Esophagus (tissue), 2 donors: ENCODE measurements around the gene ANTKMT. TPM values are rescaled to one million over a fixed set of nuclear protein-coding genes. Genes with fewer than 3 reads are reported as not detected.
"Not testable (repeated sequence)": the region's sequence is repeated elsewhere in the genome, so short reads cannot be mapped to it uniquely, and the experiment has no call there.

Experiments used
- H3K27ac ChIP-seq, 2 donors: one replicate each; pipeline ENCODE4 v1.5.1; 2013; ENCODE audit warnings: low read depth in 2 of 2, mild to moderate bottlenecking in 2 of 2, inconsistent platforms in 1 of 2, low read length in 1 of 2, moderate library complexity in 1 of 2
- H3K27me3 ChIP-seq, 2 donors: one replicate each; pipeline ENCODE4 v1.6.1; 2013; ENCODE audit warnings: low read length in 2 of 2, control low read depth in 1 of 2, mild to moderate bottlenecking in 1 of 2; ENCODE audit not compliant: insufficient read depth in 2 of 2, control insufficient read depth in 1 of 2
- H3K36me3 ChIP-seq, 2 donors: one replicate each; pipeline ENCODE4 v1.6.1; 2013; ENCODE audit warnings: low read length in 1 of 2; ENCODE audit not compliant: control insufficient read depth in 2 of 2, insufficient read depth in 2 of 2
- H3K4me1 ChIP-seq, 2 donors: one replicate each; pipeline ENCODE4 v1.6.1; 2013; ENCODE audit warnings: low read length in 1 of 2; ENCODE audit not compliant: control insufficient read depth in 2 of 2, insufficient read depth in 2 of 2
- H3K4me3 ChIP-seq, 2 donors: one replicate each; pipeline ENCODE4 v1.5.1; 2013; ENCODE audit warnings: low read length in 2 of 2, mild to moderate bottlenecking in 2 of 2, low read depth in 1 of 2, moderate library complexity in 1 of 2
- H3K9me3 ChIP-seq, 2 donors: one replicate each; pipeline ENCODE4 v1.6.1; 2013; ENCODE audit warnings: mild to moderate bottlenecking in 2 of 2, low read depth in 1 of 2, low read length in 1 of 2, moderate library complexity in 1 of 2; ENCODE audit not compliant: control insufficient read depth in 2 of 2, insufficient read depth in 1 of 2
- WGBS, 2 donors: extraction: QIAGEN DNeasy Blood & Tissue Kit; methylation state at CpG; one replicate each; pipeline ENCODE4 v1.1.7; 2013; 5-methylcytosine and 5-hydroxymethylcytosine counted together
- polyA plus RNA-seq, 2 donors: library from polyadenylated mRNA; stranded (reverse); fragments of 200-250 nt; gene quantifications; one replicate each; pipeline ENCODE4 v1.2.3, GENCODE V29; 2013
- donor health status: healthy with polysubstance abuse.
- donor health status: Bipolar disorder and iron deficiency.

Gene ANTKMT
- polyA plus RNA-seq, 2 donors, result 17.9 to 22.4 TPM

GRCh38 chr16:689175-689897 lies 31.6 kb upstream of the ANTKMT start:
- Histone ChIP-seq H3K27me3 (no peaks in the 10 kb centered on the region), H3K4me3 (peak overlapping the region; percentile 83 to 86), H3K36me3 (peaks cover 4 to 18% of the 10 kb centered on the region in 2 donors), H3K27ac (peak overlapping the region; percentile 88 to 90), H3K4me1 (peaks cover 7 to 38% of the 10 kb centered on the region in 2 donors), H3K9me3 (no peaks in the 10 kb centered on the region)
- WGBS, 2 donors, result 77 to 79% methylated on average over 26 of the region's 26 CpGs

GRCh38 chr16:691242-691641 lies 29.7 kb upstream of the ANTKMT start:
- Histone ChIP-seq H3K27ac (peak overlapping the region; percentile 75 to 90), H3K36me3 (peaks cover 4 to 11% of the 10 kb centered on the region in 2 donors), H3K4me1 (peaks cover 5 to 34% of the 10 kb centered on the region in 2 donors)
- H3K27me3 ChIP-seq, H3K4me3 ChIP-seq, H3K9me3 ChIP-seq: not testable (repeated sequence)
- 64 to 71% methylated on average over 16 of the region's 16 CpGs for WGBS, 2 donors

GRCh38 chr16:692356-693108 lies 28.4 kb upstream of the ANTKMT start:
- H3K4me3 ChIP-seq, result no peak overlapping the region
- H3K27me3 ChIP-seq, result no peaks in the 10 kb centered on the region
- peak overlapping the region; percentile 84 to 91 for H3K27ac ChIP-seq
- H3K9me3 ChIP-seq, result no peaks in the 10 kb centered on the region
- 64 to 66% methylated on average over 10 of the region's 10 CpGs for WGBS, 2 donors
- peaks cover 0 to 3% of the 10 kb centered on the region in 2 donors for H3K36me3 ChIP-seq
- peaks cover 5 to 31% of the 10 kb centered on the region in 2 donors for H3K4me1 ChIP-seq

- 43 to 45% methylated on average over 22 of the region's 22 CpGs for WGBS, 2 donors
- Histone ChIP-seq H3K36me3 (no peaks in the 10 kb centered on the region), H3K27ac (peak overlapping the region; percentile 84 to 91), H3K4me1 (peaks cover 5 to 31% of the 10 kb centered on the region in 2 donors), H3K9me3 (no peaks in the 10 kb centered on the region), H3K4me3 (no peak overlapping the region), H3K27me3 (no peaks in the 10 kb centered on the region)
Observed at GRCh38 chr16:693364-693763, 27.6 kb upstream of the ANTKMT start.

GRCh38 chr16:693766-694165 lies 27.2 kb upstream of the ANTKMT start:
- Histone ChIP-seq H3K36me3 (no peaks in the 10 kb centered on the region), H3K4me3 (peak overlapping the region; percentile 23 to 46), H3K27me3 (no peaks in the 10 kb centered on the region), H3K4me1 (peaks cover 5 to 29% of the 10 kb centered on the region in 2 donors), H3K27ac (peak overlapping the region; percentile 84 to 91), H3K9me3 (no peaks in the 10 kb centered on the region)
- 18 to 34% methylated on average over 19 to 37 of the region's 37 CpGs for WGBS, 2 donors

GRCh38 chr16:694187-694862 lies 26.6 kb upstream of the ANTKMT start:
- H3K4me1 ChIP-seq, result peaks cover 2 to 23% of the 10 kb centered on the region in 2 donors
- no peaks in the 10 kb centered on the region for H3K9me3 ChIP-seq
- no peaks in the 10 kb centered on the region for H3K36me3 ChIP-seq
- WGBS, 2 donors, result 4 to 7% methylated on average over 38 to 64 of the region's 64 CpGs
- peak overlapping the region; percentile 46 to 59 for H3K4me3 ChIP-seq
- H3K27ac ChIP-seq, result peak overlapping the region; percentile 84 to 91
- no peaks in the 10 kb centered on the region for H3K27me3 ChIP-seq

- peak overlapping the region; percentile 84 to 91 for H3K27ac ChIP-seq
- H3K4me1 ChIP-seq, result peaks cover 0 to 17% of the 10 kb centered on the region in 2 donors
- peak overlapping the region; percentile 46 to 59 for H3K4me3 ChIP-seq
- WGBS, 2 donors, result 0 to 2% methylated on average over 28 to 37 of the region's 37 CpGs
- no peaks in the 10 kb centered on the region for H3K9me3 ChIP-seq
- H3K27me3 ChIP-seq, result no peaks in the 10 kb centered on the region
- H3K36me3 ChIP-seq, result no peaks in the 10 kb centered on the region
Observed at GRCh38 chr16:694863-695354, 26.0 kb upstream of the ANTKMT start.

GRCh38 chr16:695355-696089 lies 25.4 kb upstream of the ANTKMT start:
- H3K9me3 ChIP-seq, result no peaks in the 10 kb centered on the region
- H3K36me3 ChIP-seq, result no peaks in the 10 kb centered on the region
- 2% methylated on average over 71 of the region's 71 CpGs for WGBS, 2 donors
- peaks cover 0 to 17% of the 10 kb centered on the region in 2 donors for H3K4me1 ChIP-seq
- peak overlapping the region; percentile 46 to 54 for H3K4me3 ChIP-seq
- H3K27ac ChIP-seq, result peak overlapping the region; percentile 91 to 93
- no peaks in the 10 kb centered on the region for H3K27me3 ChIP-seq
